OCI-LY7 (cell line): Measurements from ENCODE around the gene TMEM183A.

Experiments used
- CTCF ChIP-seq: fragments of 200-600 bp; sonication (generic); conservative IDR thresholded peaks from 2 replicates; pipeline ENCODE4 v1.5.1; 2014; ENCODE audit warnings: mild to moderate bottlenecking, antibody characterized with exemption, low read length, moderate library complexity, mixed read lengths
- EZH2phosphoT487 ChIP-seq: fragments of 200-600 bp; sonication (generic); IDR thresholded peaks from 2 replicates; pipeline ENCODE4 v1.6.1; 2018; ENCODE audit warnings: low read depth, borderline replicate concordance, mild to moderate bottlenecking, mixed run types, antibody characterized with exemption, low read length, moderate library complexity, mixed read lengths

- TF ChIP-seq CTCF (no peak), EZH2phosphoT487 (no peak)
Observed at GRCh38 chr1:202979459-202979858, 27.7 kb upstream of the TMEM183A start.
